GM04503 (cell line): ENCODE results near the gene RAD23B.

Source experiments
- DNase-seq: peaks from one replicate; pipeline ENCODE4 v3.0.0-alpha.2; 2012; ENCODE audit warnings: low read depth

The RAD23B gene

DNA sequence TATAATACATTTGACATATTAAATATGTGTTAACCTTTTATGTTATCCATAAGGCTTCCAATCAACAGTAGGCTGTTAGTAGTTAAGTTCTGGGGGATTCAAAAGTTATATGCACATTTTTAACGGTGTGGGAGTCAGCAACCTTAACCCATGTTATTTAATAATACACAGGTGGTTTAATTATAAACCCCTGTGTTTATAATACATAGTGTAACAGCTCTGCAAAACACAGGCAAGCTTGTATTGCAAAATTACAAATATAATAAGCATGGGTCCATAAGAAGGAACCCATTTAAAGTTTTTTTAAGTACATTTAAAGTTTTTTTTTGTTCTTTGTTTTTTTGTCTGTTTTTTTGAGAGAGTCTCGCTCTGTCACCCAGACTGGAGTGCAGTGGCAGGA is 14.5 kb upstream of the RAD23B start:
- DNase-seq: no peak

- no peak for DNase-seq
Measured at GRCh38 chr9:107269254-107269653, 13.8 kb upstream of the RAD23B start.

DNA sequence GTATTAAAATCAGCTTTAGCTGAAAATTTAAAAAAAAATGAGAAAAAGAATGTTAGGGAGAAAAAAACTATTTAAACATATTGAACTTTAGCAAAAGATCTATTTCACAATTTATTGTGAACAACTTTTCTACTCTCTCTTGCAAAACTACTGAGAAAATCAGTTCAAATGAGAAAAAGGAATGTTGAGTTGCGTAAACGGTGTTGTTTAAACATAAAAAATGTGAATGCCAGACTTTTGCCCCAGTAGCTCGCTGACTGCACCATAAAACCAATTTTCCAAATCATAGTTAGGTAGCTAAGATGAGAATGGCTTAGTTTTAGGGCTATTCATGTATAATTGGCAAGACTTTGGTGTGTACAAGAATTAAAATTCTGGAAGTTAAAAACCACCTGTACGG is 13.4 kb upstream of the RAD23B start:
- no peak for DNase-seq

DNA sequence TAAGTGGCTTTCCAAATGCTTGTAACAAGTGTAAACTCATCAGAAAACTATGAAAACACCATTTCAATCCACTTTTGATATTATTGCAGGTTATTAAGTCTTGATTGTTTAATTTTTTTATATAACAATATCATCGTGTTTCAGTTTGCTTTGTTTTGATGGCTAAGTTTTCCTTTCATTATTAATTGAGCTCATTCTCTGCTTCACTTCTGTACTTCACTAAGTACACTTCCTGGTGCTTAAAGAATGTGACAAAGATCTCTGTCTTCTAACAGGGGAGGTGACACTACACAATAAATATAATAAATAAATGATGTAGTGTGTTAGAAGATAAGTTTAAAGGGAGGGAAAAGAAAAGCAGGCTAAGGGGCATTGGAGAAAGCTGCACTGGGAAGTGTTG is 13.0 kb upstream of the RAD23B start:
- no peak for DNase-seq

- no peak for DNase-seq
Measured at GRCh38 chr9:107270580-107270979, 12.5 kb upstream of the RAD23B start.

DNA sequence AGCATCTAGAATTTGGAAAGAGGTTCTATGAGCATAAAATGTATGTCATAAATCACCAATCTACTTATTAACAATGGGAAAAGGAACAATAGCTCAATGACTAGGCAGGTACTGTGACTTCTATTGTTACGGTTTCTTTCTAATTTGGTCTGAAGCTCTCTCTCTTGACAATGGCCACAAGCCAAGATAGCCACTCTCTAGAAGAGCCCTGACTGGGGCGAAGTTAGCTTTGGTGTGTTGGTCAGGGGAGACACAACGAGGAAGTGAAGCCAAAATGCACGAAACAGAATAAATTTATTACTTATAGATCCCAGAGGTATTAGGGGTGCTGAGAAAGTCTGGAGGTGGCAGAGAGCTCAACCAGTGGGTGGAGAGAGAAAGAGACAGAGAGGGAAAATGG is 9.4 kb upstream of the RAD23B start:
- DNase-seq: no peak

DNA sequence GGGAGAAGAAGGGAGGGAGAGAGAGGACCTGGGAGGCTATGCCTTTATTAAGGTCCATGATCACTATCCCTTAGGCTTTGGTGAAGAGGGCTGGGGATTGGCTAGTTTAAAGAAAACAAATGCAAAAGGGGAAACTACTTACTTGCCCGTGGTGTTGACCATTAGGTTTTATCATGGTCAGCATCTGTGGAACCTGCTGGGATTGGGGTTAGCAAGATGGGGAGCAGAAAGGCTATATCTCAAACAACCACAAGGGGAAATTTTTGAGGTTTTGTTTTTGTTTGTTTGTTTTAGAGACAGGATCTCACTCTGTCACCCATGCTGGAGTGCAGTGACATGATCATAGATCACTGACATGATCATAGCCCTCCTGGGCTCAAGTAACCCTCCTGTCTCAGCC is 9.0 kb upstream of the RAD23B start:
- no peak for DNase-seq

- peak; percentile 99 for DNase-seq
Measured at GRCh38 chr9:107274953-107275422, 8.1 kb upstream of the RAD23B start.

GRCh38 chr9:107275530-107275929 is 7.5 kb upstream of the RAD23B start:
- DNase-seq: no peak

- peak; percentile 65 for DNase-seq
Measured at GRCh38 chr9:107276966-107277710, 5.9 kb upstream of the RAD23B start.

GRCh38 chr9:107277801-107278200 is 5.3 kb upstream of the RAD23B start:
- DNase-seq: no peak

DNA sequence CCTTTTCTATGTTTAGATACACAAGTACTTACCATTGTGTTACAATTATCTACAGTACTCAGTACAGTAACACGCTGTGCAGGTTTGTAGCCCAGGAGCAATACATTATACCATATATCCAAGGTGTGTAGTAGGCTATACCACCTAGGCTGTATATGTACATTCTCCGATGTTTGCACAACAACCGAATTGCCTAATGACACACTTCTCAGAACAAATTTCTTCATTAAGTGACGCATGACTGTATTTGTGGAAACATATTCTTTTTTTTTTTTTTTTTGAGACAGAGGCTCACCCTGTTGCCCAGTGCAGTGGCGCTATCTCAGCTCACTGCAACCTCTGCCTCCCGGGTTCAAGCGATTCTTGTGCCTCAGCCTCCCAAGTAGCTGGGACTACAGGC is 4.0 kb upstream of the RAD23B start:
- DNase-seq: no peak

DNA sequence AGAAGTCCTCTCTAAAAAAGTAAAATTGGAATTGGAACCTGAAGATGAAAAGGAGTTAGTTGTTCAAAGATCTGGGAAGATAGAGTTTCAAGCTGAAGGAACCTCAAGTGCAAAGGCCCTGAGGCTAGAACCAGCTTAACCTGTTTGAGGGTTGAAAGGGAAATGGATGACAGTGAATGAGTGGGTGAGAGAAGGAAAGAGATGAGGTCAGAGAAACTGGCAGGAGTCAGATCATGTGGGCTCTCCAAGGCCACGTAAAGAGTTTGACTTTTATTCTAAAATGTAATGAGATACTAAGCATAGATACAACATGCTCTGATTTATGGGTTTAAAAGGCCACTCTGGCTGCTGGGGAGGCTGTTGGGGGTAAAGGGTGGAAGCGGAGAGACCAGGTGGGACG is 2.5 kb upstream of the RAD23B start:
- DNase-seq: no peak

- no peak for DNase-seq
Measured at GRCh38 chr9:107281184-107281583, 1.9 kb upstream of the RAD23B start.

- no peak for DNase-seq
Measured at GRCh38 chr9:107281922-107282667, 984 bp upstream of the RAD23B start.

DNA sequence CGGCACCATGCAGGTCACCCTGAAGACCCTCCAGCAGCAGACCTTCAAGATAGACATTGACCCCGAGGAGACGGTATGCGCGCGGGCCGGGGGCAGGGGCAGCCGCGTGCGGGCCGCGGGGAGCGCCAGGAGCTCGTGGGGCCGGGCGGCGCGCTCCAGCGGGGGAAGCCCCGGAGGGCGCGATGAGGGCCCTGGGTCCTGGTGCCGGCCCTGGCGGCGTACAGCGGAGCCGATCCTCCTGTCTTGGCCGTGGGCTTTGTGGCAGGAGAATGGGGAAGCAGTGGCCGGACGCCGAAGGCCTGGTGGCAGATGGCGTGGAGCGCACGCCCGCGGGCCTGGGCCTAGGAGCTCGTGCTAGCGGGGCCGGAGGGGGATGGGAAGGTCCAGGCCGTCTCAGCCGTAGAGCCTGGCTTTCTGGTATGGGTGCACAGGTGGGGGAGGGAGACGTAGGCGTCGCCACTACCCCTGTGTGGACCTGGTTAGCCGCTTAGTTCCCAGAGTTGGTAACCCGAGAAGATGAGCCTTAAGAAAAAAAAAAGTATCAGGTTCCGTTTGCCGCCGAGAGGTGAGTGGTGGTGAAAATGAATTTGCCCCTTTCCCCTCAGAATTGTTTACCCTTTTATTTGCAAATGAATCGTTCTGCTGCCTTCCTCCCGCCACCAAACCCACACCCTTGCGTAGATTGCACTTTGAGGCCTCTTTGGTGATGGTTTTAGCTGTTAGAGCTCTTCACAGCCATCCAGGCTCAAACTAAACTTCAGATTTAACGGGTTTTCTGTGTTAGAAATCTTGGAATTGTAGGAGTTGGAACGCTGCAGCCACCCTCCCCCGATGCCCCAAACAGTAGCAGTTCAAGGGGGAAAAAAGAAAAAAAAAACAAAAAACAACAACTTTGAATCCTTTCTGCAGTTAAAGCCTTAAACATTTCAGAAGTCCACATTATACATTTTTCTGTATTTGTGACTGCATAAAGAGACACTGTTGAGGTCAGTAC is 841 bp downstream of the RAD23B start:
- DNase-seq: no peak

DNA sequence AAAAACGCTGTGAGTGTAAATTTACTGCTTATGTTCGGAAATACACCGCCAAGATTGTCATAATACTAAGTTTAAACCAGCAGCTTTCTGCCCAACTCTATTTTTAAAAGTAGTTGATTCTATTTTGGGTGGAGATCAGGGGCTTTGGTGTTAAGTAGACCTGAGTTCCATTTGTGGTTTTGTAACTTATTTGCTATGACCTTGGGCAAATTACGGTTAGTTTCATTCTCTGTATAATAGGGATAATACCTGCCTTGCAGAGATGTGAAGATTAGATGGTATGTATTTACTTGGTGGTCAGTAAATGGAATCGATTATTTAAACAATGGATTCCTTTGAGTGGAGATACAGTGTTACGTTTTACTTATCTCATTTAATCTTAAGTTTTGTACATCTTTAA is 1.6 kb downstream of the RAD23B start:
- no peak for DNase-seq

GRCh38 chr9:107285286-107285685 is 2.2 kb downstream of the RAD23B start:
- no peak for DNase-seq

DNA sequence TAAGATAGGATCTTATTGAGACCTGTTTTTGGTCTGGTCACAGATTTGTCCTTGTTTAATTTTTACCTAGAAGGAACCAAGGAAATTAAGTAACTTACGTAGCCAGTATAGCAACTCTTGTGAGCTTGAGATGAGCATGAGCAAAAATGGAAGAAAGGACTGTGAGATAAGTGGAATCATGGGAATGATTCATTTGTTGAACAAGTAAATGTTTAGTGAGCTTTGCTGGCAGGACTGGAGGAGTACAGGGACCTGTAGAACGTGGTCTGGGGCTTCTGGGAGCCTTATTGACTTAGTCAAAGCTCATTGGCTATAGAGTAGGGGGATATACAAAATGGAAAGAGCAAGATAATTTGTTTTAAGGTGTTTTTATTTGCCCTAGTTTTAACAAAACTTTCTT is 3.0 kb downstream of the RAD23B start:
- DNase-seq: no peak

DNA sequence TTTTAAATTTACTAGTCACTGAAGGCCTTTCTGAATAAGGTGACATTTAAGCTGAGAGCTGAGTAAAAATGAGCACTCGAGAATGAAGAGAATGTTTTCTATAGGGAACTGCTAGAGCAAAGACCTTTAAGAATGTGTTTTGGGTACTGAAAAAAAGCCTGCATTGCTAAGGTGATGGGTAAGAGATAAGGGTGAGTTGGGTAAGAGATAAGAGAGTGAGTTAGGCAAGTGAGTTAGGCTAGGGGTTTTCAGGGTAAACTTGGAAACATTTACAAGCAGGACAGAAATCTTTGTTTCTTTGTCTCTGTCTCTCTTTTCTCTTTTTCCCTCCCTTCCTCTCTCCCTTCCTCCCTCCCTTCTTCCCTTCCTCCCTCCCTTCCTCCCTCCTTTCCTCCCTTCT is 5.6 kb downstream of the RAD23B start:
- no peak for DNase-seq

- no peak for DNase-seq
Measured at GRCh38 chr9:107290619-107291018, 7.5 kb downstream of the RAD23B start.

GRCh38 chr9:107292821-107293542 is 9.9 kb downstream of the RAD23B start:
- no peak for DNase-seq
